NOMO-1 treated with dmso at 0.1 percent for 144 hours (cell line): ENCODE results near the gene FBXL15.

Experiments used
- DNase-seq: peaks from one replicate; lab custom pipeline; 2025; ENCODE audit not compliant: unreplicated experiment; lab: John Stamatoyannopoulos, UW

Gene FBXL15

GRCh38 chr10:102409604-102410428 lies 10.8 kb upstream of the FBXL15 start:
- DNase-seq: no peak

DNA sequence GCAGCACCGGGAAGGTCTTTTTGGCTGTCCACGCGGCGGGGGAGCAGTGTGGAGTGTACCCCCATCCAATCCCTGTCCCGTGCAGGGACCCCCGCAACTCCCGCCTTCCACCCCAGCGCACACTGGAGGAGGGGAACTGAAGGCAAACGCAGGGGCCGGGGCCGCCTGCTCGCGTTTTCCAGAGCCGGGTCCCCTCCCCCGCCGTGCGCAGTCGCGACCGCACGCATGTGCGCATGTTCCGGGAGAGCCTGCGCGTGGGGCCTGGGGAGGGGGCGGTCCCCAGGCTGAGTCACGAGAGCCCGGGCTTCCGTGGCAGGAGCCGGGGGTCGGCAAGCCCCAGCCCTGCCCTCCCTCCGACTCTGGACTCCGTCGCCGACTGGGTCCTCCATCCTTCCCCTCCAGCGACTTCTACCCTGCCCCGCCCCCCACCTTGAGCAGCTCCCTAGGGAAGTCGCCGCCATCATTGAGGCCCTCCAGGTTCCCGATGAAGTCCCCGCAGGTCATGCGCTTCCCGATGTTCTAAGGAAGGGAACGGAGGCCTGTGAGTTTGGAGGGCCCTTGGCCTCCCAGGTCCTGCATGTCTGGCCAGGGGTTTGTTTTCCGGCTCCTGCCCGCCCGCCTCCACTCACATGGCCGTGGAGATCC lies 10.1 kb upstream of the FBXL15 start:
- DNase-seq: no peak

GRCh38 chr10:102411341-102412255 lies 9.0 kb upstream of the FBXL15 start:
- no peak for DNase-seq

DNA sequence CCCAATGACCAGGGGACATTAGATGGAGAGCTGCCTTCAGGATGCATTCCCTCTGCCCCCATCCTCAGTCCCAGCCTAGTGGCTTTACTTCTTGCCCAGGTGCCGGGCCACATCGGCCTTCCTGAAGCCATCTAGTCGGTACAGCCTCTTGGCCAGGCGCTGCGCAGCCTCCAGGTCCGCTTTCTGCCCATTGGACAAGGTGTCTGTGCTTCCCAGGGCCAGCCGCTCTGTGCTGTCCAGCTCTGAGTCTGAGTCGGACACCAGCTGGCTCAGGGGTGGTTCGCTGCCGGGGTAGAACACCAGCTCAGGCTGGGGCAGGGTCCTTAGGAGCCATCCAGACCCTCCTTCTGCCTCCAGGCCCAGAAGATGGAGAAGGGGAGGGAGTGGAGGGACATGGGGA lies 8.3 kb upstream of the FBXL15 start:
- DNase-seq: no peak

- no peak for DNase-seq
These were observed 7.5 kb upstream of the FBXL15 start for GRCh38 chr10:102413053-102413705.

- no peak for DNase-seq
These were observed 6.7 kb upstream of the FBXL15 start for GRCh38 chr10:102413806-102414561.

DNA sequence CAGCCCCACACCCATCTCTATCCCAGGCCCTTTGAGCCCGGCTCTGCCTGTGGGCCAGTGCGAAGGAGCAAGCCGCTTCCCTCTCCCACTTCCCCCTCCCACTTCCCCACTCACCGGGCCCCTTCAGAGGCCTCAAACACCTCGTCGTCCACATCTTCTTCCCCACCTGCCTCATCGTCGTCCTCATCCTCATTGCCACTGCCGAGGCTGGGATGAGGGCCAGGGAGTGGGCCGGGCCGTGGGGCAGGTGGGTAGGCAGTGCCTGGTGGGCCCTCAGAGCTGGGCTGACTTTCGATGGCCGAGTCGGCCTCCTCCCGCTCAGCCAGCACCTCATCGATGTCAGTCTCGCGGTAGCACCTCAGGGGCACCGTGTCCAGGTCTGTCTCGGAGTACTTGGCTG lies 5.9 kb upstream of the FBXL15 start:
- DNase-seq: no peak

DNA sequence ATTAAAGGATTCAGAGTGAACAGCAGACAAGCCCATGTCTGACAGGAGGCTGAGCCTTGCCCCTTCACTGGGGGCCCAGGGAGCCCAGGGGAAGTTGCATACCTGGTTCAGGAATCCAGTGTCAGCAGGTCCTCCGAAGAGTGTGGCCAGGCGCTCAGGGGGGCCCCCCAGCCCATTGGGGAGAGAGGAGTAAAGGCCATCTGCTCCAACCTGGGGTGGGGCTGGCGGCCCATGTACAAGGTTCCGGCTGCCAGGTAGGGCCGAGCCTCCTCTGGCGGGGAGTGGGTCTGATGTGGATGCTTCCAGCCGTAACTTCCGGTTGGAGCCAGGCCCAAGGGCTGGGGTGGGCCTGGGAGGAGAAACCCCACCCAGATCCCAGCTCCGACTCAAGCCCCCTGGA lies 4.4 kb upstream of the FBXL15 start:
- no peak for DNase-seq

GRCh38 chr10:102416695-102417094 lies 3.9 kb upstream of the FBXL15 start:
- DNase-seq: no peak

DNA sequence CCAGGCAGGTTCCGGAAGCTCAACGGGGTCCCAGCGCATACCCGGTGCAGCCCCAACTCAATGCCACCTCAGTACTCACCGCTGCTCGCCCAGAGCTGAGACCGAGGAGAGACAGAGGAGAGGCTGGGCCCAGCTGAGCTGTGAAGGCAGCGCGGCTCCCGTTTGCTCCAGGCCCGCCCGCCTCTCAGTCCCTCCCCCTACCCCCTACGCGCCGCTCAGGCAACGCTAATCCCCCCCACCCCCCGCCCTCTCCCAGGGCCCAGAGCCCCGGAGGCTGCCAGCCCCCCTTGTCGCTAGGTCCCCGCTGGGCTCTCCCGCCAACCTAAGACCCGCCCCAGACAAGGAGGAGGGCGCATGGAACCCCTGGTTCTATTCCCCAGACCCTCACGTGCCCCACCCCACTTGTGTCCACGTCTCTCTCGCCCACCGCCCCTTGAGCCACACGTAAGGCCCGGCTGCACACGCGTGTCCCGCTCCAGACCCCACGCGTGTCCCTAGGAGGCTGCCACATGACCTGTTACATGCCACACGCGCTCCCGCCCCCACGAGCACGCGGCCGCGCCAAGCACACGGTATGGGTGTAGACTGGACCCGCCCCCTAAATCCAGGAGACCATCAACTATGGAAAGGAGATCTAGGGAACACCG lies 1.9 kb upstream of the FBXL15 start, which contains the start of gene PSD:
TSS of gene PSD (minus strand) at position 164 of the 647 bp plus-strand sequence. CDS start 1,747 bp downstream, outside the sequence.
- DNase-seq: no peak

GRCh38 chr10:102419269-102420180 lies 1.1 kb upstream of the FBXL15 start:
- no peak for DNase-seq

- DNase-seq: no peak
These were observed 389 bp upstream of the FBXL15 start for GRCh38 chr10:102420181-102420713.

- no peak for DNase-seq
These were observed 796 bp downstream of the FBXL15 start for GRCh38 chr10:102421507-102421756.

GRCh38 chr10:102421757-102422512 lies 1.3 kb downstream of the FBXL15 start:
- no peak for DNase-seq

GRCh38 chr10:102422545-102423129 lies 2.0 kb downstream of the FBXL15 start:
- peak; percentile 49 for DNase-seq

DNA sequence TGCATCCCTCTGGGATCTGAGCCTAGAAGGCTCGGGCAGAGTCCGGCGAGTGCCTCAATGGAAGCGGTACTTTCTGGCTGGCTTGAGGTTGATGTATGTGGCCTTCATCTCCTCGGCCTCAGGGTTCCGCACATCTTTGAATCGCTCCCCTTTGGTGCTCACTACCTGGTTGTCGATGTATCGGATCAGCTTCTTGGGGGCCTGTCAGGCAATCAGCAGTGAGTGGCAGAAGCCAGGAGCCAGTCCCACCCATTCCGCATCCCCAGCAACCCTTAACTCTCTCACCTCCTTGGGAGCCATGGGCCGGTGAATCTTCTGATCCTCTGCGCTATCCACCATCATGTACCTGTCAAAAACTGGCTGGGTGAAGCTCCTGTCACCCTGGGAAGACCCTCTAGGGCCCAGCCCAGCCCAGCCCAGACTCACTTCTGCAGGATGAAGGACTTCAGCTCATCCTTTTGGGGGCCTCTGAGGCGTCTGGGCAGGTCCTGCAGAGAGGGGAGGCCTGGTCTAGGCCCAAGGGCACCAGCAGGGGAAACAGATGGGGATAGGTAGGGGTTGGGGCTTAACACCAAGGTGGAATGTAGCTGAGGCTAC lies 2.8 kb downstream of the FBXL15 start:
- no peak for DNase-seq

GRCh38 chr10:102424145-102424544 lies 3.5 kb downstream of the FBXL15 start:
- no peak for DNase-seq
